Neural cell (in vitro differentiated cells): Measurements from ENCODE around the gene LYPD6. TPM values are rescaled to one million over a fixed set of nuclear protein-coding genes. Genes with fewer than 3 reads are reported as not detected.

Experiments
- H2AFZ ChIP-seq: fragments of 200-600, 300-800 bp; sonication (generic), shearing (Covaris generic); 2 replicates; pipeline ENCODE4 v1.6.0; 2014; ENCODE audit warnings: low read depth, mild to moderate bottlenecking, antibody characterized with exemption, low read length, moderate library complexity
- H3F3A ChIP-seq: fragments of 200-600 bp; shearing (Covaris generic); 2 replicates; pipeline ENCODE4 v1.6.1; 2016; ENCODE audit warnings: mild to moderate bottlenecking, moderate library complexity, mixed read lengths, antibody characterized with exemption, low read length; ENCODE audit not compliant: insufficient read depth, poor library complexity, severe bottlenecking
- H3K27ac ChIP-seq: fragments of 200-600, 300-800 bp; sonication (generic), shearing (Covaris generic); 2 replicates; pipeline ENCODE4 v1.5.1; 2014; ENCODE audit warnings: mild to moderate bottlenecking, low read length, moderate library complexity
- H3K27me3 ChIP-seq: fragments of 300-800, 200-600 bp; sonication (generic), shearing (Covaris generic); 2 replicates; pipeline ENCODE4 v1.6.0; 2014; ENCODE audit warnings: mild to moderate bottlenecking, low read depth, low read length, moderate library complexity; ENCODE audit not compliant: insufficient read depth
- H3K36me3 ChIP-seq: fragments of 300-800, 200-600 bp; sonication (generic), shearing (Covaris generic); 2 replicates; pipeline ENCODE4 v1.5.1; 2014; ENCODE audit warnings: mild to moderate bottlenecking, antibody characterized with exemption, low read length, moderate library complexity; ENCODE audit not compliant: insufficient read depth
- H3K4me2 ChIP-seq: fragments of 300-800, 200-600 bp; sonication (generic), shearing (Covaris generic); 2 replicates; pipeline ENCODE4 v1.6.0; 2014; ENCODE audit warnings: mild to moderate bottlenecking, low read length
- H3K4me3 ChIP-seq: fragments of 300-800, 200-600 bp; sonication (generic), shearing (Covaris generic); 2 replicates; pipeline ENCODE4 v1.5.1; 2014; ENCODE audit warnings: mild to moderate bottlenecking, low read length, moderate library complexity
- H3K79me2 ChIP-seq: fragments of 200-600 bp; shearing (Covaris generic); replicated peaks from 2 replicates; pipeline ENCODE4 v1.6.0; 2014; ENCODE audit warnings: mild to moderate bottlenecking, low read length, moderate library complexity; ENCODE audit not compliant: insufficient read depth
- H3K9ac ChIP-seq: fragments of 300-800, 200-600 bp; sonication (generic), shearing (Covaris generic); 2 replicates; pipeline ENCODE4 v1.6.1; 2016; ENCODE audit warnings: mild to moderate bottlenecking, low read length, mixed read lengths
- H3K9me2 ChIP-seq: fragments of 200-600 bp; shearing (Covaris generic); 2 replicates; pipeline ENCODE4 v1.6.1; 2016; ENCODE audit warnings: mild to moderate bottlenecking, low read length, mixed read lengths; ENCODE audit not compliant: insufficient read depth
- H3K9me3 ChIP-seq: fragments of 200-600, 300-800 bp; sonication (generic), shearing (Covaris generic); 2 replicates; pipeline ENCODE4 v1.6.1; 2016; ENCODE audit warnings: mild to moderate bottlenecking, mixed run types, low read length, moderate library complexity, mixed read lengths
- H4K20me1 ChIP-seq: fragments of 200-600 bp; shearing (Covaris generic); 2 replicates; pipeline ENCODE4 v1.6.1; 2016; ENCODE audit warnings: mild to moderate bottlenecking, mixed run types; ENCODE audit not compliant: insufficient read depth
- CTCF ChIP-seq: fragments of 450-650 bp; IDR thresholded peaks from 2 replicates; pipeline ENCODE4 v1.5.1; 2014; ENCODE audit warnings: antibody characterized with exemption, mild to moderate bottlenecking, moderate library complexity; ENCODE audit not compliant: poor library complexity, severe bottlenecking
- EP300 ChIP-seq: fragments of 450-650 bp; conservative IDR thresholded peaks from 2 replicates; pipeline ENCODE4 v1.6.1; 2014; ENCODE audit warnings: antibody characterized with exemption, mild to moderate bottlenecking, moderate library complexity; ENCODE audit not compliant: poor library complexity, severe bottlenecking
- EZH2 ChIP-seq: fragments of 200-600, 300-800 bp; shearing (Covaris generic), sonication (generic); IDR thresholded peaks from 2 replicates; pipeline ENCODE4 v1.6.1; 2014; ENCODE audit warnings: antibody characterized with exemption, low read length, borderline replicate concordance, mild to moderate bottlenecking; ENCODE audit not compliant: insufficient read depth, poor library complexity, severe bottlenecking
- MXI1 ChIP-seq: fragments of 450-650 bp; conservative IDR thresholded peaks from 2 replicates; pipeline ENCODE4 v1.6.1; 2014; ENCODE audit warnings: antibody characterized with exemption, mild to moderate bottlenecking; ENCODE audit not compliant: poor library complexity, severe bottlenecking
- POLR2AphosphoS5 ChIP-seq: IDR thresholded peaks from 2 replicates; pipeline ENCODE4 v1.6.1; 2012
- RAD21 ChIP-seq: fragments of 450-650 bp; conservative IDR thresholded peaks from 2 replicates; pipeline ENCODE4 v1.6.1; 2014; ENCODE audit warnings: antibody characterized with exemption, mild to moderate bottlenecking, moderate library complexity
- SMC3 ChIP-seq: fragments of 450-650 bp; conservative IDR thresholded peaks from 2 replicates; pipeline ENCODE4 v1.6.1; 2014; ENCODE audit warnings: antibody characterized with exemption, mild to moderate bottlenecking, moderate library complexity; ENCODE audit not compliant: poor library complexity
- TAF1 ChIP-seq: IDR thresholded peaks from 2 replicates; pipeline ENCODE4 v1.6.1; 2012; ENCODE audit warnings: low read depth
- polyA plus RNA-seq: library from polyadenylated mRNA; depleted of rRNA; stranded (reverse); fragments of >200 nt; gene quantifications from 2 replicates; pipeline ENCODE4 v1.2.3, GENCODE V29; 2014
- TF ChIP-seq, protein P1 (sequence below): IDR thresholded peaks from 2 replicates; pipeline ENCODE4 v1.6.1; 2012; ENCODE audit warnings: borderline replicate concordance

LYPD6 gene
- polyA plus RNA-seq, 1 donor from 2014 or later: 2.3 TPM

DNA sequence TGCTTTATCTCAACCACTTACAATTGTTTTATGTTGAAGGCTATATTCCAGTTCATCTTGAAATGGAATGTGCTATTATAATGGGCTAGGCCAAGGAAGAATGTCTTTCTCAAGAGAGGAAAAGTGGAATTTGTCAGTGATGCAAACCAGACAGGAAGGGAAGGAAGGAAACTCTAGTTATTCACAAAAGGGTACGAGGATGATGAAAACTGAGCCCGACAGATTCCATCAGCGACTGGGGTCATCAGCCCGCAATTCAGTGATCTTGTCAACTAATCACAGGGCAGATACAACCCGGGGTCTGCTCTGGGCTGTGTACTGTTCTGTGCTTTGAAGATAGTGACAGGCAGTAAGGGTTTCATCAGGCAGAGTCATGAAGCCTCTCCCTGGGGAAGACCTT is 23.4 kb upstream of the LYPD6 start:
- H3K9me2 ChIP-seq: no peaks in the 10 kb centered on the region
- no peak overlapping the region for H3K4me3 ChIP-seq
- H3K9me3 ChIP-seq: no peaks in the 10 kb centered on the region
- H3F3A ChIP-seq: no peaks in the 10 kb centered on the region
- H3K9ac ChIP-seq: no peak overlapping the region
- H4K20me1 ChIP-seq: no peaks in the 10 kb centered on the region
- H3K27ac ChIP-seq: no peak overlapping the region
- H3K4me2 ChIP-seq: no peak overlapping the region
- no peak for TF ChIP-seq SMC3
- no peak for TF ChIP-seq RAD21
- no peak for TF ChIP-seq MXI1
- TF ChIP-seq EZH2: no peak
- TF ChIP-seq, protein P1, sequence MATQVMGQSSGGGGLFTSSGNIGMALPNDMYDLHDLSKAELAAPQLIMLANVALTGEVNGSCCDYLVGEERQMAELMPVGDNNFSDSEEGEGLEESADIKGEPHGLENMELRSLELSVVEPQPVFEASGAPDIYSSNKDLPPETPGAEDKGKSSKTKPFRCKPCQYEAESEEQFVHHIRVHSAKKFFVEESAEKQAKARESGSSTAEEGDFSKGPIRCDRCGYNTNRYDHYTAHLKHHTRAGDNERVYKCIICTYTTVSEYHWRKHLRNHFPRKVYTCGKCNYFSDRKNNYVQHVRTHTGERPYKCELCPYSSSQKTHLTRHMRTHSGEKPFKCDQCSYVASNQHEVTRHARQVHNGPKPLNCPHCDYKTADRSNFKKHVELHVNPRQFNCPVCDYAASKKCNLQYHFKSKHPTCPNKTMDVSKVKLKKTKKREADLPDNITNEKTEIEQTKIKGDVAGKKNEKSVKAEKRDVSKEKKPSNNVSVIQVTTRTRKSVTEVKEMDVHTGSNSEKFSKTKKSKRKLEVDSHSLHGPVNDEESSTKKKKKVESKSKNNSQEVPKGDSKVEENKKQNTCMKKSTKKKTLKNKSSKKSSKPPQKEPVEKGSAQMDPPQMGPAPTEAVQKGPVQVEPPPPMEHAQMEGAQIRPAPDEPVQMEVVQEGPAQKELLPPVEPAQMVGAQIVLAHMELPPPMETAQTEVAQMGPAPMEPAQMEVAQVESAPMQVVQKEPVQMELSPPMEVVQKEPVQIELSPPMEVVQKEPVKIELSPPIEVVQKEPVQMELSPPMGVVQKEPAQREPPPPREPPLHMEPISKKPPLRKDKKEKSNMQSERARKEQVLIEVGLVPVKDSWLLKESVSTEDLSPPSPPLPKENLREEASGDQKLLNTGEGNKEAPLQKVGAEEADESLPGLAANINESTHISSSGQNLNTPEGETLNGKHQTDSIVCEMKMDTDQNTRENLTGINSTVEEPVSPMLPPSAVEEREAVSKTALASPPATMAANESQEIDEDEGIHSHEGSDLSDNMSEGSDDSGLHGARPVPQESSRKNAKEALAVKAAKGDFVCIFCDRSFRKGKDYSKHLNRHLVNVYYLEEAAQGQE: no peak
- no peak for TF ChIP-seq CTCF
- no peak for TF ChIP-seq POLR2AphosphoS5
- TF ChIP-seq EP300: no peak
- no peak for TF ChIP-seq TAF1
- H3K36me3 ChIP-seq: no peaks in the 10 kb centered on the region
- H3K79me2 ChIP-seq: no peaks in the 10 kb centered on the region
- H2AFZ ChIP-seq: no peak overlapping the region
- no peaks in the 10 kb centered on the region for H3K27me3 ChIP-seq

DNA sequence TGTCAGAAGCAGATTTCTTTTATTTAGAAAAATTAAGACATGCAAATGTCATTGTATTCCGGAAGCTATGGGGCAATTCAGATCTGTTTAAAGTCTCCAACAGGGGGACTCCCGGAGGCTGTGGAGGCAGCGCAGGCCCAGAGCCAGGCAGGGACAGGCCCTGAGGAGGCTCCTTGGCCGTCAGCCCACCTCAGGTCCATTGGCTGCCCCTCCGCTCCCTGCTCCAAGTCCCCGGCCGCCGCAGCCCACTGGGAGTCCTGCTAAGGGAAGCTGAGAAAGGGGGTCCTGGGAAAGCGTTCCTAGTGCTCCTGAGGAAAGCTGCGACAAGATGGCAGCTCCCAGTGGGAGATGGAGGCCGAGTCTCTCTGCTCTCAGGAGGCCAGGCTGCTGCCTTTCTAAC is 20.0 kb upstream of the LYPD6 start:
- TF ChIP-seq, protein P1: no peak
- TF ChIP-seq EZH2: no peak
- no peak for TF ChIP-seq TAF1
- TF ChIP-seq EP300: no peak
- TF ChIP-seq RAD21: no peak
- no peak for TF ChIP-seq MXI1
- Histone ChIP-seq H2AFZ (no peak overlapping the region), H3K9me2 (no peaks in the 10 kb centered on the region), H3K36me3 (no peaks in the 10 kb centered on the region), H3K9ac (no peak overlapping the region), H4K20me1 (no peaks in the 10 kb centered on the region), H3K4me2 (no peak overlapping the region), H3K79me2 (no peaks in the 10 kb centered on the region), H3K9me3 (no peaks in the 10 kb centered on the region), H3K4me3 (no peak overlapping the region), H3K27ac (no peak overlapping the region), H3F3A (no peaks in the 10 kb centered on the region), H3K27me3 (no peaks in the 10 kb centered on the region)
